T-cell (primary cell): ENCODE data around the gene ITPR1. TPM values are rescaled to one million over a fixed set of nuclear protein-coding genes. Genes with fewer than 3 reads are reported as not detected.

Source experiments
- ATAC-seq, 4 experiments: fragments of 200-7000 bp in 3 of 4; fragments of 150-1000 bp in 1 of 4; cut with Tn5 transposase; replicated peaks in 1 of 4; 1 replicate in 3 of 4; 2 replicates in 1 of 4; pipeline ENCODE4 v1.10.0; 2021; ENCODE audit warnings: moderate library complexity in 3 of 4, mild to moderate bottlenecking in 2 of 4, moderate number of reproducible peaks in 1 of 4
- CTCF ChIA-PET, 2 donors: fragments of 300-600 bp; sonication (Branson Sonifier 250); formaldehyde crosslinking; loops; one replicate each; lab custom pipeline; 2022; ENCODE audit warnings: antibody characterized with exemption in 2 of 2; lab: Charles Lee
- POLR2A ChIA-PET, 2 donors: fragments of 300-600 bp; sonication (Branson Sonifier 250); formaldehyde crosslinking; loops; one replicate each; lab custom pipeline; 2022; ENCODE audit warnings: antibody characterized with exemption in 2 of 2; lab: Charles Lee
- DNase-seq, 35 experiments: peaks; one replicate each; pipeline versions ENCODE4 v3.0.0 to v3.0.0-alpha.2; 2013 to 2023
- H3K27ac ChIP-seq: one replicate; pipeline ENCODE4 v1.5.1; 2013; ENCODE audit warnings: low read length
- H3K27me3 ChIP-seq, 2 experiments: replicated peaks in 1 of 2; 1 replicate in 1 of 2; 2 replicates in 1 of 2; pipeline versions ENCODE4 v1.6.1 to v1.7.0; 2013; ENCODE audit warnings: low read length in 1 of 2, mixed read lengths in 1 of 2; ENCODE audit not compliant: control insufficient read depth in 2 of 2, insufficient read depth in 2 of 2; ENCODE audit errors: extremely low read depth in 1 of 2
- H3K36me3 ChIP-seq, 2 donors: 1 replicate in 1 of 2; 2 replicates in 1 of 2; pipeline versions ENCODE4 v1.6.1 to v1.7.0; 2013; ENCODE audit warnings: low read length in 1 of 2; ENCODE audit not compliant: control insufficient read depth in 2 of 2, insufficient read depth in 1 of 2; ENCODE audit errors: extremely low read depth in 1 of 2
- H3K4me1 ChIP-seq, 2 experiments: 1 replicate in 1 of 2; 2 replicates in 1 of 2; pipeline versions ENCODE4 v1.6.1 to v1.7.0; 2013; ENCODE audit warnings: low read length in 2 of 2, mixed read lengths in 1 of 2; ENCODE audit not compliant: insufficient read depth in 2 of 2, control insufficient read depth in 1 of 2; ENCODE audit errors: extremely low read depth in 1 of 2
- H3K4me3 ChIP-seq, 2 donors: 1 replicate in 1 of 2; 2 replicates in 1 of 2; pipeline versions ENCODE4 v1.5.1 to v1.7.0; 2013; ENCODE audit warnings: mild to moderate bottlenecking in 2 of 2, low read length in 1 of 2, moderate library complexity in 1 of 2; ENCODE audit not compliant: control insufficient read depth in 1 of 2; ENCODE audit errors: extremely low read depth in 1 of 2
- H3K9me3 ChIP-seq: 2 replicates; pipeline ENCODE4 v1.7.0; 2013
- H3K27ac Mint-ChIP-seq, 2 donors: one replicate each; pipeline ENCODE4 v1.8.0; 2020 to 2021; ENCODE audit warnings: mild to moderate bottlenecking in 2 of 2, mixed read lengths in 2 of 2
- H3K27me3 Mint-ChIP-seq, 2 donors: one replicate each; pipeline ENCODE4 v1.8.0; 2021 to 2022; ENCODE audit warnings: mixed read lengths in 2 of 2
- H3K36me3 Mint-ChIP-seq: one replicate; pipeline ENCODE4 v1.8.0; 2021; ENCODE audit warnings: mixed read lengths
- H3K4me1 Mint-ChIP-seq, 3 donors: one replicate each; pipeline ENCODE4 v1.8.0; 2020 to 2022; ENCODE audit warnings: mixed read lengths in 3 of 3, mild to moderate bottlenecking in 1 of 3
- H3K4me3 Mint-ChIP-seq, 3 donors: one replicate each; pipeline ENCODE4 v1.8.0; 2020 to 2022; ENCODE audit warnings: mild to moderate bottlenecking in 3 of 3, mixed read lengths in 3 of 3, moderate library complexity in 3 of 3
- H3K9me3 Mint-ChIP-seq, 3 donors: one replicate each; pipeline ENCODE4 v1.8.0; 2020 to 2022; ENCODE audit warnings: mixed read lengths in 3 of 3
- WGBS: methylation state at CpG from one replicate; pipeline ENCODE4 v1.1.5; 2013; ENCODE audit warnings: missing lambda C conversion rate; ENCODE audit not compliant: insufficient coverage; 5-methylcytosine and 5-hydroxymethylcytosine counted together
- total RNA-seq, 35 experiments: library from RNA in 6 of 35; stranded (reverse) in 6 of 35; fragments of 120-200 nt in 1 of 35; gene quantifications; one replicate each; pipeline versions ENCODE4 v1.2.1 to v1.2.4 and lab custom pipeline; 2013 to 2026

Gene ITPR1
- total RNA-seq, 5 donors from 2014 or later (not counting 1 experiment from before 2014, with no cell fraction given), result 53.8 to 105 (median 73.1) TPM

DNA sequence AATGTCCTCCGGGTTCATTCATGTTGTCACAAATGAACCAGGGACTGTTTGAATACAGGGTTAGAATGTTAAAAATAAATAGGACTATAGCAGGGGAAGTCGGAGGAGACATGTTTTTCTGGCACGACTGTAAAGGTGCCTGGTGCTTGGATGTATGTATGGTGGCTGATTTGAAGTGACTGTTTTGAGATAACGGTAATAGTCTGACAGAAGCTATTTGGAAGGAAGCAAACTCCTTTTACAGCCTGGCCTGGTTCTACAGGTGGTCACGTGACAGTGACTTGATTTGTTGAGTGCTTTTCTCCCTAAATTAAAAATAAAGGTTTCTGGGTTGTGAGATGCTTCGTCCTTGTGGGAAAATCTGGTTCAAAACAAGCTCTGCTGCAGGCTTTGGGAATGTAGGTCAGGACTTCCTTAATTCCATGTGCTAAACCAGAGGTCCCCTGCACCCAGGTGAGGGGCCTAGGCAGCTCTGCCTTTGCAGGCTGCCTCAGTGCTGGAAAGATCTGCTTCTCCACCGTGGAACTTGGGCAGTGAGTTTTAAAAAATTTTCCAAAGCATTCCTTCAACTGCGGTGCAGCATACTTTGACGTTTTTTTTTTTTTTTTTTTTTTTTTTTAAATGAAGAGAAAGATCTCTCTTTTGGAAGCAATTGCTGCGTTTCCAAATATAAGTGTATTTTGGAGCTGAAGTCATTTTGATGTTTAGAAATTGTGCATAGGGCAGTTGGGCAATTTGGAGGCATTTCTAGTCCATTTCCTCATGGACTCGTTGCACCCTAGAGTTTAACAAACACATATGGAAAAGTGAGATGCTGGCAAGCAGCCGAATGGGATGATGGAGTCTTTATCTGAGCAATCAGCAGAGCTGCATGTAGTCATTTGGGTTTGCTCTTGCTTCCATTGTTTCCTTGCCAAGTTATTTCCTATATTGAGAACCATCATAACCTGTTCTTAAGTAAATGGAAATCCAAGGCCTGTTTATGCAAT, 30.9 kb downstream of the ITPR1 start:
- Mint-ChIP-seq H3K36me3 (peaks cover 42% of the 10 kb centered on the region), H3K27me3 (no peaks in the 10 kb centered on the region), H3K4me1 (peaks cover 22 to 33% (median 31%) of the 10 kb centered on the region in 3 donors), H3K9me3 (no peaks in the 10 kb centered on the region), H3K27ac (no peak overlapping the region), H3K4me3 (no peak overlapping the region)
- DNase-seq (no peak), ATAC-seq (no peak)
- Histone ChIP-seq H3K36me3 (peaks cover 2 to 16% of the 10 kb centered on the region in 2 donors), H3K4me3 (no peak overlapping the region), H3K27ac (no peak overlapping the region), H3K9me3 (no peaks in the 10 kb centered on the region), H3K4me1 (peaks cover 2 to 8% of the 10 kb centered on the region in 2 experiments), H3K27me3 (no peaks in the 10 kb centered on the region)
- POLR2A ChIA-PET, result interaction anchor here in 1 of 2 donors (0.5 to 0.6 kb wide), 2 partner anchors 12 to 96 kb away, joined by 3 read pairs; no protein-coding TSS in a partner anchor
- CTCF ChIA-PET, result interaction anchor here in 1 of 2 donors (0.7 kb wide), 1 partner anchor 411 kb away, joined by 8 read pairs; no protein-coding TSS in a partner anchor
- WGBS, result 100% methylated on average over 3 of the region's 12 CpGs

DNA sequence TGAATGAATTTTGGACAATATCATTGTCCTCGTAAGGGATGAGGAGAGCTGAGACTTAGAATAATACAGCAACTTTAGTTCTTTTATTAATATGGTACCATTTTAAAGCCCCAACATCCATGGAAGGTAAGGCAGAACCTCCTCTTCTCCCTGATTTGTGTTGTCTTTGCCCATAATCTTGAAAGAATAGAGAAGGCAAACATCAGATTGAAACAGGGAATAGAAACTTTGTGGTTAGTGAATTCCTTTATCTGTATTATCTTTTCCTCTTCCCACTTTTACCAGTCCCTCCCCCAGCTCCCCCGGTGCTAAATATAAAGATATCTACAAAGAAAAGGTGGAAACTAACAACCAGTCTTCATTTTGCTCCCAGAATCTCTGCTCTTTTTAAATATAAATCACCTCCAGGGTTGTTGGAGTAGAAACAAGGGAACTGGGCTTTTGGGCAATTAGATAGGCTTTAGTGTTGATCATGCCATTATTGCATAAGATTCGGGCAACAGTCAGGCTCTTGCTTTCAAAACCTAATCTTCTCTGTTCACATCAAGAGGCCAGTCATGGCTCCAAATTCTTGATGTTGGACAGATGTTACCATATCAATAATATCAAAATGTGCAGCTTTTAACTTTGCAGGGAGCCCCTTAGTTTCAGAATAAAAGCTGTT, 32.5 kb downstream of the ITPR1 start:
- Mint-ChIP-seq H3K27me3 (no peaks in the 10 kb centered on the region), H3K4me3 (no peak overlapping the region), H3K9me3 (no peaks in the 10 kb centered on the region), H3K4me1 (peaks cover 14 to 30% (median 26%) of the 10 kb centered on the region in 3 donors), H3K27ac (no peak overlapping the region), H3K36me3 (peaks cover 46% of the 10 kb centered on the region)
- WGBS, result no CpG with 5 or more reads among the region's 3 CpGs
- peaks cover 2 to 15% of the 10 kb centered on the region in 2 donors for H3K36me3 ChIP-seq
- H3K9me3 ChIP-seq, result no peaks in the 10 kb centered on the region
- no peaks in the 10 kb centered on the region for H3K27me3 ChIP-seq
- H3K4me1 ChIP-seq, result no peaks in the 10 kb centered on the region
- DNase-seq (no peak), ATAC-seq (no peak)
- POLR2A ChIA-PET, result no interaction called here
- H3K4me3 ChIP-seq, result no peak overlapping the region
- no peak overlapping the region for H3K27ac ChIP-seq
- CTCF ChIA-PET, result interaction anchor here in 1 of 2 donors (0.5 kb wide), 1 partner anchor 36 kb away, joined by 3 read pairs; no protein-coding TSS in a partner anchor

DNA sequence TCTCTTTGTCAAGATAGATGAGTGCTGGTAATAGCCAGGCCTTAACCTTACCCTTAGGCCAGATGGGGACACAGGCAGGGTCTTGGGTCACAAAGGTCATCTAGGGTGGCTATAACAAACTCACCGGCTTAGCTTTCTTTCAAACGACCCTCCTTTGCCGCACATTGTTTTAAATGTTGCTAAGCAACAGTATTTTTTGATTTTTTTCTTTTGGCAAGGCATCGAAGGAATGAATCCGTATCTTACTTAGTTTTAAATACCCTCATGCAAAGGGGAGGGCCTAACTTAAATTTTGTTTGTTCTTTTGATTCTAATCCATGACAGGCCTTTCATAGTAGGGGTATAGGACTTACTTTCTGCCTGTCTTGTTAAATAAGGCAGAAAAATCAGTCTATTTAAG, 35.2 kb downstream of the ITPR1 start:
- 90% methylated on average over 2 of the region's 5 CpGs for WGBS
- POLR2A ChIA-PET, result no interaction called here
- H3K27me3 ChIP-seq, result no peaks in the 10 kb centered on the region
- H3K36me3 ChIP-seq, result peaks cover 0 to 2% of the 10 kb centered on the region in 2 donors
- peaks cover 25 to 45% (median 34%) of the 10 kb centered on the region in 3 donors for H3K4me1 Mint-ChIP-seq
- no peak overlapping the region for H3K4me3 ChIP-seq
- ATAC-seq (no peak), DNase-seq (no peak)
- H3K27ac Mint-ChIP-seq, result no peak overlapping the region
- no peaks in the 10 kb centered on the region for H3K4me1 ChIP-seq
- no peak overlapping the region for H3K27ac ChIP-seq
- peaks cover 41% of the 10 kb centered on the region for H3K36me3 Mint-ChIP-seq
- H3K9me3 ChIP-seq, result no peaks in the 10 kb centered on the region
- CTCF ChIA-PET, result no interaction called here
- H3K9me3 Mint-ChIP-seq, result no peaks in the 10 kb centered on the region
- no peak overlapping the region for H3K4me3 Mint-ChIP-seq
- H3K27me3 Mint-ChIP-seq, result no peaks in the 10 kb centered on the region

DNA sequence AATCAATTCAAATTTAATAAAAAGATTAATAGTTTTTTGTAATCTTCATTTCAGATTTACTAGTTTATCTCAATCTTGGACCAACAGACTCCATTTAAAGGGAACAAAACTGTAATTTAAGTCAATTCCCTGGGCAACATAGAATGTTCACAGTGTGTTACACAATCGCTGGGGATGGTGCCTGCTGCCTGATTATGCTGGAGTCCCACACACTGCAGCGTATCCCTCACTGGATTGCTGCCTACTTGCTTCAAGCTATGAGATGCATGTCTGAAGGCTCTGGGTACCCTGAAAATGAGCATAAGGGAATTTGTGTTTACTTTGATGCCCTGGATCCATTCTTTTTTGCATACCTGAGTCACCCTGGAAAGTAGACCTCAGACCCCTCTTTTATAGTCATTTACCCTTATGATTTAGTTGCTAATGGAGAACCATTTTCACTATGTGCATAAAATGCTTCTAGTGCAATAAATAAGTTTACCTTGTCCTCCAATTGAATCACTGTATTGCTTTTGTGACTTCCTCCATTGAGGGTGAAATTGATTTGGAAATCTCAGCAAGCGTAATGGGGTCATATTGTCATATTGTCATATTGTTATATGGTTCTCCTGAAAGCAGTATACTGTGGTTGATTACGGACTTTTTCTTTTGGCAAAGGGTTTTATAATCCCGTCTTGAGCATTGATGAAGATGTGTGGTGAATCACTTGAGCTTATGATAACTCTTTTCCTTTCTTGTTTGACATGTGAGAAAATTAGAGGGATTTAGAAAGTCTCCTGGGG, 35.9 kb downstream of the ITPR1 start:
- Histone ChIP-seq H3K4me1 (no peaks in the 10 kb centered on the region), H3K4me3 (no peak overlapping the region), H3K9me3 (no peaks in the 10 kb centered on the region), H3K36me3 (peaks cover 0 to 2% of the 10 kb centered on the region in 2 donors), H3K27me3 (no peaks in the 10 kb centered on the region), H3K27ac (no peak overlapping the region)
- H3K4me3 Mint-ChIP-seq, result no peak overlapping the region
- DNase-seq (no peak), ATAC-seq (no peak)
- no peaks in the 10 kb centered on the region for H3K27me3 Mint-ChIP-seq
- WGBS, result 100% methylated on average over 3 of the region's 5 CpGs
- H3K4me1 Mint-ChIP-seq, result peaks cover 25 to 50% (median 34%) of the 10 kb centered on the region in 3 donors
- peaks cover 34% of the 10 kb centered on the region for H3K36me3 Mint-ChIP-seq
- POLR2A ChIA-PET, result interaction anchor here (0.6 to 0.7 kb wide), 2 partner anchors 76 to 565 kb away, joined by 3 to 4 read pairs; no protein-coding TSS in a partner anchor
- CTCF ChIA-PET, result no interaction called here
- H3K27ac Mint-ChIP-seq, result no peak overlapping the region
- H3K9me3 Mint-ChIP-seq, result no peaks in the 10 kb centered on the region

DNA sequence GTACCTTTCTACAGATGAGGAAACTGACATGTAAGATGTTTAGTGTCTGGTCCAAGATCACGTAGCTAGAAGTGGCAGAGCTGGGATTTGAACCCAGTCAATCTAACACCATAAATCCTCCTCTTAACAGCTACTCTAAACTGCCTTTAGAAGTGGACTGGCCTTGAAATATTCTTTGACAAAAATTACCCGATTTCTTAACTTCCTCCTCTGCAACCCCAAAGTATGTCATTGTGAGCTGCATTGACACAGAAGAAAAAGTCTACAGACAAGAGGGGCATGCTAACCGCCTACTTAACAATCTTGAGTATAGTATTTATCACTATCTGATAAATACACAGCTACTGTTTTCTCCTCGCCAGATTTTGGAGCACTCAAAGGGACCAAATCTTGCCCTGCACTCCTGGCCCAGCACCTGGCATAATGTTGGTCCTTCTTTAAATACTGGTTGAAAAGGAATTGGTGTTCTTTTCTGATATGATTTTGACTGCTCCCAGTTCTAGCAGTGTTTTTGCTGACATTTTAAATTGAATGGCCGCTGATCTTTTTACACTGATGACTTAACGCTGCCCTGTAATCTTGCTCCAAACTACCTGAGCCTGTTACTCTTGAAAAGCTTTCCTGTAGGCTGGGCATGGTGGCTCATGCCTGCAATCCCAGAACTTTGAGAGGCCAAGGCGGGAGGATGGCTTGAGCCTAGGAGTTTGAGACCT, 36.9 kb downstream of the ITPR1 start:
- Mint-ChIP-seq H3K36me3 (peaks cover 29% of the 10 kb centered on the region), H3K27ac (no peak overlapping the region), H3K4me3 (no peak overlapping the region), H3K4me1 (peaks cover 29 to 52% (median 35%) of the 10 kb centered on the region in 3 donors), H3K27me3 (no peaks in the 10 kb centered on the region), H3K9me3 (no peaks in the 10 kb centered on the region)
- Histone ChIP-seq H3K4me3 (no peak overlapping the region), H3K4me1 (no peaks in the 10 kb centered on the region), H3K27ac (no peak overlapping the region), H3K27me3 (no peaks in the 10 kb centered on the region), H3K36me3 (no peaks in the 10 kb centered on the region), H3K9me3 (no peaks in the 10 kb centered on the region)
- DNase-seq, result no peak
- 97% methylated on average over 3 of the region's 7 CpGs for WGBS
- POLR2A ChIA-PET, result no interaction called here
- CTCF ChIA-PET, result interaction anchor here in 1 of 2 donors (0.6 kb wide), 2 partner anchors 13 to 1488 kb away, joined by 3 to 4 read pairs; no protein-coding TSS in a partner anchor
- no peak for ATAC-seq
